GM23338 (cell line): ENCODE data around the gene PEAR1.

Experiments
- CREB1 ChIP-seq: fragments of 250-450 bp; sonication (Bioruptor Pico); IDR thresholded peaks from 2 replicates; pipeline ENCODE4 v1.5.0; 2020; ENCODE audit warnings: low read depth, mild to moderate bottlenecking, moderate library complexity
- CTCF ChIP-seq, 2 experiments: fragments of 200-600 bp in 1 of 2; sonication (generic) in 1 of 2; conservative IDR thresholded peaks; 2 replicates each; pipeline versions ENCODE4 v1.5.1 to v1.6.1; 2016 to 2017; ENCODE audit warnings: antibody characterized with exemption in 2 of 2, low read depth in 2 of 2, mild to moderate bottlenecking in 2 of 2, moderate library complexity in 1 of 2
- EZH2 ChIP-seq: fragments of 200-600 bp; sonication (generic); IDR thresholded peaks from one replicate; pipeline ENCODE4 v1.8.0; 2017; ENCODE audit warnings: antibody characterized with exemption, mild to moderate bottlenecking, low read depth; ENCODE audit not compliant: unreplicated experiment
- EZH2phosphoT487 ChIP-seq: fragments of 200-600 bp; sonication (generic); IDR thresholded peaks from one replicate; pipeline ENCODE4 v1.8.1; 2018; ENCODE audit warnings: antibody characterized with exemption; ENCODE audit not compliant: unreplicated experiment
- JUNB ChIP-seq: IDR thresholded peaks from one replicate; pipeline ENCODE4 v1.6.1; 2016; ENCODE audit warnings: antibody characterized with exemption; ENCODE audit not compliant: unreplicated experiment
- NANOG ChIP-seq: IDR thresholded peaks from 2 replicates; pipeline ENCODE4 v1.6.1; 2016; ENCODE audit warnings: antibody characterized with exemption, borderline replicate concordance
- POLR2AphosphoS5 ChIP-seq: IDR thresholded peaks from 2 replicates; pipeline ENCODE4 v1.6.1; 2016; ENCODE audit warnings: antibody characterized with exemption, low read depth
- REST ChIP-seq: IDR thresholded peaks from one replicate; pipeline ENCODE4 v1.6.1; 2018; ENCODE audit warnings: antibody characterized with exemption; ENCODE audit not compliant: unreplicated experiment
- STAT1 ChIP-seq: IDR thresholded peaks from one replicate; pipeline ENCODE4 v1.6.1; 2016; ENCODE audit warnings: antibody characterized with exemption; ENCODE audit not compliant: unreplicated experiment
- ZNF114 ChIP-seq: fragments of 250-450 bp; sonication (Bioruptor Pico); IDR thresholded peaks from 2 replicates; pipeline ENCODE4 v1.5.0; 2020; ENCODE audit warnings: mild to moderate bottlenecking, moderate library complexity

- TF ChIP-seq EZH2phosphoT487 (no peak), CTCF (conservative IDR thresholded peaks at IDR 0.05; ENCODE audit: low read depth in 2 of 2) (no peak), POLR2AphosphoS5 (no peak), REST (no peak), CREB1 (CRISPR knock-in tag) (no peak), JUNB (no peak), STAT1 (no peak), EZH2 (no peak), ZNF114 (CRISPR knock-in tag) (no peak), NANOG (no peak)
Measured at GRCh38 chr1:156869455-156869854, 24.1 kb upstream of the PEAR1 start.
